ENCODE data around the gene ZSWIM3.
"Not testable (repeated sequence)": the region's sequence is repeated elsewhere in the genome, so short reads cannot be mapped to it uniquely, and the experiment has no call there.

Gene ZSWIM3

GRCh38 chr20:45861221-45862075, 4.0 kb downstream of the ZSWIM3 start:
- no peak for DNase-seq (ENCODE audit: low spot score)

GRCh38 chr20:45863543-45864470, 6.4 kb downstream of the ZSWIM3 start:
- no peak for DNase-seq (ENCODE audit: low spot score)

GRCh38 chr20:45866454-45866853, 9.0 kb downstream of the ZSWIM3 start:
- DNase-seq (ENCODE audit: low spot score): no peak

- no peak for DNase-seq (ENCODE audit: low spot score)
Observed at GRCh38 chr20:45867136-45867818, 9.9 kb downstream of the ZSWIM3 start.

GRCh38 chr20:45867819-45868176, 10.4 kb downstream of the ZSWIM3 start:
- DNase-seq (ENCODE audit: low spot score): no peak

GRCh38 chr20:45872626-45873025, 15.2 kb downstream of the ZSWIM3 start:
- no peak for DNase-seq (ENCODE audit: low spot score)

- no peak for DNase-seq (ENCODE audit: low spot score)
Observed at GRCh38 chr20:45873409-45874103, 16.1 kb downstream of the ZSWIM3 start.

- DNase-seq (ENCODE audit: low spot score): not testable (repeated sequence)
Observed at GRCh38 chr20:45874104-45874481, 16.7 kb downstream of the ZSWIM3 start.

- DNase-seq (ENCODE audit: low spot score): no peak
Observed at GRCh38 chr20:45874576-45874975, 17.2 kb downstream of the ZSWIM3 start.

- no peak for DNase-seq (ENCODE audit: low spot score)
Observed at GRCh38 chr20:45878076-45878761, 20.8 kb downstream of the ZSWIM3 start.

GRCh38 chr20:45880988-45881788, 23.8 kb downstream of the ZSWIM3 start, which contains the start of gene ZSWIM1:
Gene ZSWIM1, plus strand, starts transcription at chr20:45881227. Its CDS starts 1,366 bp downstream, at chr20:45882593.
- peak; percentile 98 for DNase-seq (ENCODE audit: low spot score)

- no peak for DNase-seq (ENCODE audit: low spot score)
Observed at GRCh38 chr20:45882469-45883099, 25.2 kb downstream of the ZSWIM3 start.

GRCh38 chr20:45883100-45883469, 25.7 kb downstream of the ZSWIM3 start:
- DNase-seq (ENCODE audit: low spot score): no peak

GRCh38 chr20:45886590-45887345, 29.4 kb downstream of the ZSWIM3 start:
- no peak for DNase-seq (ENCODE audit: low spot score)

GRCh38 chr20:45887346-45887715, 29.9 kb downstream of the ZSWIM3 start, which contains the start of gene SPATA25:
Gene SPATA25, minus strand, starts transcription at chr20:45887622. Its CDS starts 32 bp downstream, at chr20:45887590.
- no peak for DNase-seq (ENCODE audit: low spot score)

GRCh38 chr20:45888681-45889080, 31.3 kb downstream of the ZSWIM3 start:
- DNase-seq (ENCODE audit: low spot score): no peak

GRCh38 chr20:45890077-45890984, 32.9 kb downstream of the ZSWIM3 start:
- DNase-seq (ENCODE audit: low spot score): peak; percentile 25

Measured in CD4-positive, alpha-beta T cell treated with Interleukin-6 at 100 ng/mL for 8 hours (primary cell).